HT1080 (cell line): Measurements from ENCODE around the gene SND1. TPM values are rescaled to one million over a fixed set of nuclear protein-coding genes. Genes with fewer than 3 reads are reported as not detected.

Source experiments
- DNase-seq: peaks from one replicate; pipeline ENCODE4 v3.0.0-alpha.2; 2015; ENCODE audit warnings: low read depth
- total RNA-seq: library from RNA; depleted of rRNA; stranded (reverse); fragments of >200 nt; shearing (Covaris generic); gene quantifications from 2 replicates; pipeline ENCODE4 v1.2.3, GENCODE V29; 2014

The SND1 gene
- total RNA-seq, 1 experiment from 2014 or later: 145 TPM

DNA sequence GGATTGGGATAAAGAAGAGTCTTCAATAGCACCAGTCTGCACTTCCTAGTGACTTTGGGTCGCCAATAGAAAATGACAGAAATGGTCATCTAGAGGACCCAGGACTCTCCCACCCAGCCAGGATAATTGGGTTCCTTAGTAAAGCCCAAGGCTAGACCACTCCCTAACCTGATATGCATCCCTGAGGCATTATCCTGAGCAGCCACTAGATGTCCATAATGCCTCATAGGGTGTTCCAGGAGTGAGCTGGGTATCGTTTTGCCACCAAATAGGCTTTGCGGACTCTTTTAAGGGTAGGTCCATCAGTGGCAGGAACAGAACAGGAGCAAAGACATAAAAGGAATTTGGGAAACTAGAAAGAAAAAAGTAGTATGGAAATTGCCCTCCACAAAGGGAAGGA lies 383.7 kb downstream of the SND1 start:
- DNase-seq: no peak

DNA sequence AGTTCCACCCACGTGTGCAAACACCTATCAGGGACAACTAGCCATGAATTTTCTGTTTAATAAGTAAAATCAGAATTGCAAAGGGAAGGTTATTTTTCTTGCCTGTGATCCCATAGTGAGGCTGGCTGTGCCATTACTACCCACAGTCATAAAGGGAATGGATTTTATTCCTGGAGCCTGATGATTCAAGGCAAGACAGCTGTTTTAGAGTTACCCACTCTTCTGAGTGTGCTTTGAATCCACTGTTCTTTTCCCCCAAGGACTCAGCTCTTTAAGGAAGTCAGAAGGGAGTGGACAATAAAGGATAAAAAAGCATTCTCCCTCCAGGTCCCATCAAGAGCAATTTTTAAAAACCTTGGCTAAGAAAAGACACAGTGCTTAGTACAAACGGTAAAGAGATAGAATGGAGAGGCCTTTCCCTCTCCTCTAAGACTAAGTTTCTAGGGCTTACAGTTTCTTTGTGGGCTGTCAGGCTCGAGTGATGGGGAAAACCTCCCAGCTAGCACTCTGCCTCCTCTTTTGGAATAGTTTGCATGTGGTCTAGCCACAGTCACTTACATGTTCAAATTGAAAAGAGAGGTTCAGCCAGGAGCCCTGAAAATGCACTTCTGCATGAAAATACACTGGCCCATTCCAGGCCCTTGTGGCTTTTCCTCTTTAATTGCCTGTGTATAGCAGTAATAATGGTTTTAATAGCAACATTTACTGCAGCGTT lies 384.4 kb downstream of the SND1 start:
- DNase-seq: no peak

- no peak for DNase-seq
Observed at GRCh38 chr7:128037081-128037480, 385.1 kb downstream of the SND1 start.

GRCh38 chr7:128037880-128038619 lies 386.1 kb downstream of the SND1 start:
- no peak for DNase-seq

- DNase-seq: no peak
Observed at GRCh38 chr7:128039544-128039953, 387.6 kb downstream of the SND1 start.

GRCh38 chr7:128040205-128040604 lies 388.2 kb downstream of the SND1 start:
- no peak for DNase-seq

- peak; percentile 77 for DNase-seq
Observed at GRCh38 chr7:128041203-128041602, 389.2 kb downstream of the SND1 start.

DNA sequence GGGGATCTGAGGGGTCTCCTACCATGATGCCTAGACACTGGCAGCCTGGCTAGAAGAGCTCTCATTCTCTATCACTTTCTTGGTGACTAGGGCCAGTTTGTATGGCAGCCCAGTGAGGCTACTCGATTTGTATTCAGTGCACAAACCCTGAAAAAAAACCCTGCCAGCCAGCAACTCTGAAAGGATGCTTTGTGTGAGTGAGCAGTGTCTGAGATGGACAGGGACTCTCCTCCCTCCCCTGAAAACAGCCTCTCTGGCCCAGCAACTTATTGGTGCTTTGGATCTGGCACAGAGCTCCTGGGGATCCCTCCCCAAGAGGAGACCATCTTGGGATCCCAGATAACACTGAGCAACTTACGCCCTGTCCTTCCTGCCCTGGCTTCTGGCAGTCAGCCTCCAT lies 390.0 kb downstream of the SND1 start:
- DNase-seq: no peak

- no peak for DNase-seq
Observed at GRCh38 chr7:128044064-128044463, 392.1 kb downstream of the SND1 start.

DNA sequence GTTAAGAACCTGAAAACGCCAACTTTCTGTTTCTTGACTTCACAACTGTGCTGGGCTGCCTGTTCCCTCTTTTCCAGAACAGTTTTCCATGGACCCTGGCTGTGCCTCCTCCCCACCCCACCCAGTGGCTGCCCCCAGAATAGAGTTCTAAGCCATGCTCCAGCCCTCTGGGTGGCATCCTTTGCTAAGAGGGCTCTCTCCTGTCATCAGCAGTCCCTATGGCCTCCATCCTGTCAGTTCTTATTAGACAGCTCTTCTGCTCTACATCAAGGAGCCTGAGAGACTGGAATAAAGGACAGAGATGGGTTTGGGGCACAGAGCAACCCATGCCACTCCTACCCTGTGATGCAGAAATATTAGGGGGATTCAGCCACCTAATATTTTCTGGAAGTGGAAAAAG lies 393.2 kb downstream of the SND1 start:
- no peak for DNase-seq

DNA sequence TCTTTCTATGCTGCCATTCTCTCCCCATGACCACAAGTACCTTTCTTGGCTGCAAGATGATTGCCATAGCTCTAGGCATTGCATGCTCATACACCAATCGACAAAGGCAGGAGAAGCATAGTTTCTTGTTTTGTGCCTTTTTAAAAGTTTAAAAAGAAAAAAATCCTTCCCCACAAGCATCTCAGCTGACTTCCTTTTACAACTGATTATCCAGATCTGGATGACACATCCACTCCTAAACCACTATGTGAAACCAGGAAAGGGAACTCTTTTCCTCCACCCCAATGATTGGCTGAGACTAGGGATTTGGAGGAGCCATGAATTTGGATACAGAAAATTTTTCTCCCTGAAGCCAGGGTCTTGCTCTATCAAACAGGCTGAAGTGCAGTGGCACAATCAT lies 393.8 kb downstream of the SND1 start:
- peak; percentile 72 for DNase-seq

GRCh38 chr7:128052404-128052803 lies 400.4 kb downstream of the SND1 start:
- no peak for DNase-seq

GRCh38 chr7:128053023-128053422 lies 401.0 kb downstream of the SND1 start:
- peak; percentile 58 for DNase-seq

- DNase-seq: no peak
Observed at GRCh38 chr7:128053991-128054390, 402.0 kb downstream of the SND1 start.

- no peak for DNase-seq
Observed at GRCh38 chr7:128054511-128054910, 402.5 kb downstream of the SND1 start.

DNA sequence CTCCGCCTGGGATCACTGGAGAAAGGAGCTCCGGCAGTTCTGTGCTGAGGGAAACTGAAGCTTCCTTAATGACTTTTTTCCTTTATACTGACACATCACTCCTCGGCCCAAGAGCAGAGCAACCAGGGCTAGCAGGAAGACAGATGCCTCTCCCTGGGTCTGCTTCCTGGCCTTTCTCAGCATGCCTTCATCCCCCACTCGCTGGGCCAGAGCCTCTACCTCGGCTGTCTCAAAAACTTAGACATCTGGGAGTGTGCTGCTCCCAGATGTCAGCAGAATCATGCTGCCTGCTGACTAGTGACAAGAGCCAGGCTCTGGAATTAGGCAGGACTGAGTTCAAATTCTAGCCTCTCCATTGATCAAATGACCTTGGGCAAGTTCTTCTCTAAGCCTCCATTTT lies 403.6 kb downstream of the SND1 start:
- DNase-seq: no peak

DNA sequence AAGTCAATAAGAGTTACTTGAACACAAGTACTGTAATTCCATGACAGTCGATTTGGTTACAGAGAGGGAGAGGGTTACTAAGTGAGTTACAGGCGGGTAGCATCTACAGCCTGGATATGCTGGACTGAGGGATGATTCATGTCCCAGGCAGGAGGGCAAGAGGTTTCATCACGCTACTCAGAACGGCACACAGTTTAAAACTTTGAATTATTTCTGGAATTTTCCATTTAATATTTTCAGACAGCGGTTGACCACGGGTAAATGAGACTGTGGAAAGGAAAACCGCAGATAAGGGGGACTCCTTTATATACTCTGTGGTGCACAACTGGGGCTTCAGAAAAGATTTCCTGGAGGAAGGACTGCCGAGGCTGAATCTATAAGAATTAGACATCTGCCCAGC lies 404.9 kb downstream of the SND1 start:
- DNase-seq: peak; percentile 88

DNA sequence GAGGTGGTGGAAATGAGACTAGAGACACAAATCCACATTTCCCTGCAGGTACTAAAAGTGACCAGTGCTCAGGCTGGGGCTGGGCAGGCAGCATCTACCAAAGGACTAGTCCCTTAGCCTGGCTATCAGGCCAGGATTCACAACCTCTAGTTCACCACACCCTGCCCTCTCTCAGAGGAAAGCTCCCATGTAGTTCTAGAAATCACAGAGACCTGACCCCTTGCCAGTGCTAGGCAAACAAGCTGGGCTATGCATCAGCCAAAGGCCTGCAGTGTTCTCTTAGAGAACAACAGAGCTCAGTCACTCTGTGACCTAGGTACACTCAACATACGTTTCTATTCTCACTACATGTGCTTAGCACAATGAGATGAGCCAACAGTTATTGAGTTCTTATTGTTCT lies 405.9 kb downstream of the SND1 start:
- no peak for DNase-seq

DNA sequence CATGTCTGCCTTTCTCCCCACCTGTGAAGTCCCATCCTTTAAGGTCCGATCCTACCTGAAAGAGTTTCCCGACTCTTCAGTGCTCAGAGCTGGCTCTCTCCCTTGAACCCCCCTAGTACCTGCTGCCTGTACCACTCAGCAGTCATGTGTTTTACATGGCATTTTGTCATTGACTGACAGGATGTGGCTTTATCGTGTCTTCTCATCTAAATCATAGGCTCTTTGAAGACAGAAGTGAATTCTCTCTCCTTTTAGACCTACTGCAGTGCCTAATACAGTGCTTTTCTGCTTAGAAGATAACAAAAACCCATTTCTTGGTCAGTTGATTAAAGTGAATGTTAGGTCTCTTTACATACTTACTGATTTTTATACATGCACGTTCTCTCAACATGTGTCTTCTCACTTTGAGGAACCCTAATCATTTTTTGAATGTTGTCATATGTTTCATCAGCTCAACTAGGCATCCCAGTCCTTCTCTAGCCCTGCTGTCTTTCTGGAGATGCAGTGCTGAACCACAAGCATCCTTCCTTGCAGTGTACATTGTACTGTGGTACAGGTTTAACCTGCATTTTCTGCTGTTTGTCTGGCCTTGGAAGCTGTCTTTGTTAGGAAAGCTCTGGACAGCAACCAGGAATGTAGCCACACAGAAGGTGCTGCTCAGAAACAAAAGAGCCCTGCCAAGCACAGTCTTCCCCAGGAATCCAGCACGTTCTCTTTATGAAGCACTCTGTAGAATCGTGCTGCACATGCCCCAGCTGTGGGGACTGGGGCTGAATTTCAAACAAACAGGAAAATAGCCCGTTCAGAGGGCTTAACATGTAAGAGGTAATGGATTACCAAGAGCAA lies 407.4 kb downstream of the SND1 start:
- DNase-seq: no peak

DNA sequence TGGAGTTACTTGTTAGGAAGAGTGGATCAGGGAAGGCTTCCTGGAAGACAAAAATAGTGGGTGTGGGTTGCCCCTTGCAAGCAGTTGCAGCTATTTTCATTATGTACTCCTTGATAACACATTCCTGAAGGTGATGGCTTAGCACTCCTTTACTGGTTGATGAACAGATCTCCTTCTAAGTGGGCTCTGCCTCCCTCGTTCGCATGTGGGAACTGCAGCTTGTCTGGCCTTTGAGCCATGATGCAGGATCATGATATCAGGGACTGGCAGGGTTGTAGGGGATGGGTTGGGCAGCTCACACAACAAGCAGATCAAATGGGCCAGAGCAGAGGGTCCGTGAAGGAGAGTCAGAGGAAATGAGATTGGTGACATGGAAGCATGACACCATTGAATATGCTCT lies 408.0 kb downstream of the SND1 start:
- no peak for DNase-seq

GRCh38 chr7:128063088-128063487 lies 411.1 kb downstream of the SND1 start:
- DNase-seq: no peak

GRCh38 chr7:128065872-128066271 lies 413.9 kb downstream of the SND1 start:
- no peak for DNase-seq
